GM19455 (cell line): Measurements from ENCODE around the gene UNC5CL.

ENCODE experiments used
- ATAC-seq: cut with Tn5 transposase; IDR thresholded peaks from one replicate; pipeline ENCODE4 v1.9.1; 2021; ENCODE audit not compliant: unreplicated experiment

UNC5CL gene

GRCh38 chr6:41039060-41039998 lies at the start of gene UNC5CL:
Gene UNC5CL (minus strand): TSS chr6:41039221. CDS start chr6:41035074, 4,147 bp downstream.
- ATAC-seq = no peak

- no peak for ATAC-seq
Measured at GRCh38 chr6:41088451-41088850, 49.4 kb upstream of the UNC5CL start.

GRCh38 chr6:41085182-41085581 lies 46.2 kb upstream of the UNC5CL start:
- no peak for ATAC-seq

- no peak for ATAC-seq
Measured at GRCh38 chr6:41083072-41083471, 44.1 kb upstream of the UNC5CL start.

GRCh38 chr6:41080621-41081020 lies 41.6 kb upstream of the UNC5CL start:
- no peak for ATAC-seq

- ATAC-seq = no peak
Measured at GRCh38 chr6:41079080-41079479, 40.1 kb upstream of the UNC5CL start.

GRCh38 chr6:41078101-41078500 lies 39.1 kb upstream of the UNC5CL start:
- ATAC-seq = no peak

- no peak for ATAC-seq
Measured at GRCh38 chr6:41077536-41077935, 38.5 kb upstream of the UNC5CL start.

GRCh38 chr6:41075651-41076626 lies 36.9 kb upstream of the UNC5CL start:
- no peak for ATAC-seq

- no peak for ATAC-seq
Measured at GRCh38 chr6:41074692-41075436, 35.8 kb upstream of the UNC5CL start.

- no peak for ATAC-seq
Measured at GRCh38 chr6:41073968-41074691, 35.1 kb upstream of the UNC5CL start.

- ATAC-seq = peak; percentile 40
Measured at GRCh38 chr6:41073203-41073967, 34.4 kb upstream of the UNC5CL start.

GRCh38 chr6:41072836-41073202 lies 33.8 kb upstream of the UNC5CL start, which contains the start of gene NFYA:
Gene NFYA (plus strand): TSS chr6:41072974. CDS start chr6:41079090, 6,116 bp downstream.
- peak; percentile 66 for ATAC-seq

- ATAC-seq = peak; percentile 59
Measured at GRCh38 chr6:41071923-41072835, 33.2 kb upstream of the UNC5CL start, which contains the start of gene OARD1. Gene OARD1 (minus strand): TSS chr6:41072356. CDS start chr6:41071634, 722 bp downstream.

GRCh38 chr6:41071501-41071922 lies 32.5 kb upstream of the UNC5CL start:
- no peak for ATAC-seq

GRCh38 chr6:41066867-41067304 lies 27.9 kb upstream of the UNC5CL start:
- ATAC-seq = no peak

- ATAC-seq = no peak
Measured at GRCh38 chr6:41065550-41066026, 26.6 kb upstream of the UNC5CL start.

GRCh38 chr6:41064841-41065240 lies 25.8 kb upstream of the UNC5CL start:
- no peak for ATAC-seq
